ENCODE measurements around the gene MAMDC2.

MAMDC2 gene, protein sequence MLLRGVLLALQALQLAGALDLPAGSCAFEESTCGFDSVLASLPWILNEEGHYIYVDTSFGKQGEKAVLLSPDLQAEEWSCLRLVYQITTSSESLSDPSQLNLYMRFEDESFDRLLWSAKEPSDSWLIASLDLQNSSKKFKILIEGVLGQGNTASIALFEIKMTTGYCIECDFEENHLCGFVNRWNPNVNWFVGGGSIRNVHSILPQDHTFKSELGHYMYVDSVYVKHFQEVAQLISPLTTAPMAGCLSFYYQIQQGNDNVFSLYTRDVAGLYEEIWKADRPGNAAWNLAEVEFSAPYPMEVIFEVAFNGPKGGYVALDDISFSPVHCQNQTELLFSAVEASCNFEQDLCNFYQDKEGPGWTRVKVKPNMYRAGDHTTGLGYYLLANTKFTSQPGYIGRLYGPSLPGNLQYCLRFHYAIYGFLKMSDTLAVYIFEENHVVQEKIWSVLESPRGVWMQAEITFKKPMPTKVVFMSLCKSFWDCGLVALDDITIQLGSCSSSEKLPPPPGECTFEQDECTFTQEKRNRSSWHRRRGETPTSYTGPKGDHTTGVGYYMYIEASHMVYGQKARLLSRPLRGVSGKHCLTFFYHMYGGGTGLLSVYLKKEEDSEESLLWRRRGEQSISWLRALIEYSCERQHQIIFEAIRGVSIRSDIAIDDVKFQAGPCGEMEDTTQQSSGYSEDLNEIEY

DNA sequence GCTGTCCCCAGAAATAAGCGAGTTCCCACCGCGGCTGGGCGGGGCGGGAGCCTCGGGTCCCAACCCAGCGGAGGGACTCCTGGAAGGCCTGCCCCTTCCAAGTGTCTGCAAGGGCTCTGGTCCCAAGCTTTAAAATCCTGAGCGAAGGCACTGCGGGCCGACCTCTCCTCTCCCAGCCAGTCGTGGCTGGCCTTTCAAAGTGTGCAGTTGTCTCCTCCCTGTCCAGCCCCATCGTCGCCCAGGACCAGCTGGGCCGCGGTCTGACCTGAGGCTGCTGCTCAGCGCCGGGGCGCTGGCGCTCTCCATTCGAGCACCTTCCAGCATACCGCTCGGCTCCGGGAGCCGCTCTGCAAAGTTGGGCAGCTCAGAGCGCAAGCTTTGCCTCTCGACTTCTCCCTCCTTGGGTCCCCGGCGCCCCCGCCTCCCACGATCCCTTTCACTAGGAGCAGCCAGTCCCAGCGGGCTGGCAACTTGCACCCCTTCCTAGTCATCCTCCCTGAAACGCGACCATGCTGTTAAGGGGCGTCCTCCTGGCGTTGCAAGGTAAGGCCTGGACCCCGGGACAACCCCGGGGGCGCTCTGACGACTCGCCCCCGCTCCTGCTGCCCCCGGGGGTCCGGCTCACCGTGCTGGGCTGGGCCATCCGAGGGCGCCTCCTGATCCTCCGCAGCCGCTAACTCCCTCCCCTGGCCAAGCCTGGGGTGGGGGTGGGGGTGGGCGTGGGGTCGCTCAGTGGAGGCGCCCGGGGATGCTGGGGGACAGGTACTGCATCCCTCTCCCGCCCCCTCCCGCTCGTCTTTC is at the start of gene MAMDC2:
Gene MAMDC2, plus strand, starts transcription at position 160 of the 801 bp plus-strand sequence. Its CDS starts 350 bp downstream, at position 510.
- DNase-seq = peak; percentile 6

DNA sequence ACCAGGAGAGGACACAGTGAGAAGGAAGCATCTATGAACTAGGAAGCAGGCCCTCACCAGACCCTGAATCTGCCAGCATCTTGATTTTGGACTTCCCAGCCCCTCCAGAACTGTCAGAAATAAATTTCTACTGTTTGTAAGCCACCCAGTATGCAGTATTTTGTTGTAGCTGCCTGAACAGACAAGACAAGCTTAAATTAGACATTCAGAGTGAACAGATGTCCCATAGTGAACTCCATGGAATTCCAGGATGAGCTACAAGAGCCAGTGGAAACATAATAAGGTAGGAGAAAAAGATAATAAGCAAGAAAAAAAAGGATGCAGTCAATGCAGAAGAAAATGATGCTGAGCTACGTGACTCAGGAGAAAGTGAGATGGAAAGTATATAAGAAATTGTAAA is 47.8 kb upstream of the MAMDC2 start:
- no peak for DNase-seq

DNA sequence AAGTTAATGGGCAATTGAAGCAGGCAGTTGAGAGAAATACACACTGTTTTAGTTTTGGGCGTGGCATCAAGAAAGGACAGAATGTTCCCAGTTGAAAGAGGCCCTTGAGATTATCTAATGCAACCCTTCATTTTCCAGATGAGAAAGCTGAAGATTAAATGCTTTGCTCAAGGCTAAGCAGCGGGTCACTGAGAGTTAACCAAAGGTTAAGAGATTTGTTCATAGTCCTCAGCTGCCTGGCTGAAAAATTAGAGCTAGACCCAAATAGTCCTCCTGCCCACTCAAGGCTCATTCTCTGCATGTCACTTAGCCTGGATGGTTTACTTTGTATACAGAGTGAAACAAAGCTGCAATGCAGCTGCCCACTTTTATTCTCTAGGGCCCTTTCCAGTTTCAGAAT is 46.7 kb upstream of the MAMDC2 start:
- DNase-seq = peak; percentile 43

- DNase-seq = no peak
These were observed 46.1 kb upstream of the MAMDC2 start for GRCh38 chr9:69997524-69997923.

GRCh38 chr9:69999315-69999714 is 44.3 kb upstream of the MAMDC2 start:
- no peak for DNase-seq

- no peak for DNase-seq
These were observed 43.2 kb upstream of the MAMDC2 start for GRCh38 chr9:70000469-70000868.

- peak; percentile 46 for DNase-seq
These were observed 39.5 kb upstream of the MAMDC2 start for GRCh38 chr9:70003901-70004714.

DNA sequence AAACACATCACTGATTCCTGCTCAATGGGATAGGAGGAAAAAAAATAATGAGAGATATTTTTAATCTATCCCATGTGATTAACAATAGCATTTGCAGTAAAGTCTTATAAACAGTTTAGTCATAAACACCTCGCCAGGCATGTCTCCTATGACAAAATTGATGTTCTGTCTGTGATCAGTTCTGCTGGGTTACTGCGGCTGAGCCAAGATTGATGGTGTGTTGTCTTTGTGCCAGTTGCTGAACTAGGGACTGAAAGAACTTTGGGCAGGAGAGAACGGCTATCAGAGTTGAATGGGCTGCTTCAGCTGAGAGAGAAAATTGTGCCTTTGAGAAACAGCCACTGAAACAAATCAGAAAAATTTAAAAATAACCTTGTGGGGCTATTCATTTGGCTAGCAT is 37.3 kb upstream of the MAMDC2 start:
- no peak for DNase-seq

DNA sequence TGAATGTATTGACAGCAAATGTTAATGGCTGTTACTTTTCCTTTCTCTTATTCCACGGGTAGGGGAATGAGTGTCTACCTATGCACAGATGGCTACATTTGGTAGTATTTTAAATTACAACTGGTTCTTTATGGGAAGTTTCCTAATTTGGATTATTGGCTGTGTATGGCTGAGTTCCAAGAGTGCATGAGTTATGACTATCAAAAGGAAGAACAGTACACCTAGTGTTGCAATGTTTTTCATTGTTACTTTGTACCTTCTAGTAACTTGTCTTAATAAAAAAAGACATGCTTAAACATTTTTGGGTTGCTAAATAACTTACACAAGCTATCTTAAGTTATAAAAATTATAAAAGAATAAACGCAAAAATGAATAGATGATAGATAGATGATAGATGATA is 35.8 kb upstream of the MAMDC2 start:
- DNase-seq = no peak

- no peak for DNase-seq
These were observed 33.6 kb upstream of the MAMDC2 start for GRCh38 chr9:70010015-70010414.

- DNase-seq = no peak
These were observed 32.3 kb upstream of the MAMDC2 start for GRCh38 chr9:70011366-70011765.

DNA sequence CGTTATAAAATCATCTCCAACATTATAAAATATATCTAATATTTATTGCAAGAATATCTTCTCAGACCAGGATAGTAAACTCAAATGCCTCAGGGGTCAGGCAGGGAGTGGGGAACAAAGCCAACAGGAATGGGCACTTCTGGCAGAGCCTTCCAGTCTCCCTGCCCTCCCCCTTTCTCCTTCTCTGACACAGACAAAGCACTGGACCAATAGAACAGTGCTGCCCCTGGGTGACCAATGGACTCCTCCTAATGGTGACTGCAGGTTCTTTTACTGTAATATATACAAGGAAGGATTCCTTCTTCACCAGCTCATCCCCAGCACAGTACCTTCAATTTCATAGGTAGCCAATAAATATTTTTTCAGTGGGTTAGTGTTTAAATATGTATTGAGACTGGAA is 31.1 kb upstream of the MAMDC2 start:
- DNase-seq = no peak

DNA sequence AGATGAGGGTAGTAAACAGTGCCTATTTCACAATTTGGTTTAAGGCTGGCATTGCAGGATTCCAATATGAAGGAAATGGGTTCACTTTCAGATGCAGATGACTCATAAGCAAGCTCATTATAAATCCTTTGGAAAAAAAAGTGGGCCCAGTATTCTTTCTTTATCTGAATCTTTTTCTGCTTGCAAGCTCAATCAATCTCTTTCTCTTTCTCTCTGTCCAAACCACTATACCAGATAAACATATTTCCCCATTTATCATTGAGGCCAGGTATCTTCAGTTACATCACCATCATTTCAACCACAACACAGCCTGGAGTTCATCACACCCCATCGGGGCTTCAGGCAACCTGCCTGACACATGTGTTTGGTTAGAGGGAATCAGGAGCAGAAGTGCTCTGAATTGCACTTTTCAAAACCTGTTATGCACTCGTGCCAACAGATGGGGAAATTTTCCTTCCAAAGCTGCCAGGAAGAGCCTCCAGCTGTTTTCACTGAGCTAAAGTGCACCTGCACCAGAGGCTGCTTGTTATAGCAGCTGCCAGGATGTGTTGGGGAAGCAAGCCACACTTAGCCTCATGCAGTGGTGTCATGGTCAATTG is 30.0 kb upstream of the MAMDC2 start:
- DNase-seq = peak; percentile 49

DNA sequence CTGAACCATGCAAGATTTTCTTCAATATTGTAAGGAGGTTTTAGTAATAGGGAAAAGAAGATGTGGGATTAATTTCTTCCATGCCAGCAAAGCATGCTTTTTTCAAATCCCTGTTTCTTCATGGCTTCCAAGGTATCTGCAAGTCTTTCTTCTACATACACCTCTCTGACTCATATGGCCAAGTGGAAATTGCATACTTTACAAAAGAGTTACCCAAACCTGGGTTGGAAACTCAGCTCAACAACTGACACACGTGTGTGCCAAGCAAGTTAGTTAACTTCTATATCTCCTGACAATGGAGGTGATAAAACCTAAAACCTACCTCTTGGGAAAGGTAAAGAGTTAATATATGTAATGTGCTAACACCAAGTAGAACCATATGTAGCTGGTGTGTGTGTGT is 28.5 kb upstream of the MAMDC2 start:
- no peak for DNase-seq

- no peak for DNase-seq
These were observed 23.4 kb upstream of the MAMDC2 start for GRCh38 chr9:70020217-70020616.

- DNase-seq = peak; percentile 92
These were observed 22.6 kb upstream of the MAMDC2 start for GRCh38 chr9:70020991-70021571.

DNA sequence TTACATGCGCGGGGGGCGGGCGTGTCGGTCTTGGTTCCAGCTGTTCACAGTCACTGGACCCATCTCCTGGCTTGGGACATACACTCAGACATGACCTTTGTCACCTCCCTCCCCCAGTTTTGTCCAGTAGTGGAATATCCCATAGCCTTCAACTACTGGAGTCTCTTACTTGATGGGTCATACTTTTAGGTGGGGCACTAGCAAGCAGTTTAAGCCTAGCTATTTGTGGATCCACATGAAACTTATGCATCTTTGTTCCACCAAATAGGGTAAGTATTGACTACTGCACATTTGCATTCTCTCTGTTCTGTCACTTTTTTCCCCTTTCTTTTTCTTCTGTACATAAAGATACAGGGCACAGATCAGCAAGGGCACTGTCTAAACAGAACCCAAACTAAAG is 15.4 kb upstream of the MAMDC2 start:
- DNase-seq = no peak

DNA sequence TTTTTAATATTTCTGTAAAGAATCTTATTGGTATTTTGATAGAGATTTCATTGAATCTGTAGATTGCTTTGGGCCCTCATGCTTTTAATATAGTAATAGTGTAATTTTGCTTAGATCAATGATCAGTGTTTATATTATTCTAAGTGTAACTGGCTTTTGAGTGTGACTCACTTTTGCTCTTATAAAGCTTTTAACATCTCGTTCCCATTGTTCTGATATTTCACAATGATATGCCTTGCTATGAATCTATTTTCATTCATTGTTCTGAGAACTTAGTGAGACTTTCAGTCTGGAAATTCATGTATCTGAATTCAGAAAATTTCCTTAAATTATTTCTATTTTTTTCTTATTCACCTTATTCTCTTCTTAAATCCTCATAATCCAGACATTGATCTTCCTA is 13.5 kb upstream of the MAMDC2 start:
- peak; percentile 55 for DNase-seq

DNA sequence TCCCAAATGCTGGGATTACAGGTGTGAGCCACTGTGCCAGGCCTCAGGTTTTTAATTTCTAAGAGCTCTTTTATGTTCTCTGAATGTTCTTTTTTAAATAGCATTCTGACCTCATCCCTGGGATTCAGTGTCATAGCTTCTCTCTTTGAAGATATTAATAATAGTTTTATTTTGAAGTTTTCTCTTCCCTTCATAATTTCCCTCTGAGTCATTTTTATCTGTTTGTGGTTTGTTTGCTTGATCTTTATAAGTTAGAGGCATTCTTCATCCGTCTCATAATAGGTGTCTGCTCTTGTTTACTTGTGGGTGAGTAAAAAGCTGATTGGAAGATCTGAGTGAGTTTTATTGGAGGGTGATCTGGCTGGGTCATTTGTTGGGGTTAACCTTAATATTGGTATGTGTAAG is 12.5 kb upstream of the MAMDC2 start:
- DNase-seq = peak; percentile 65

DNA sequence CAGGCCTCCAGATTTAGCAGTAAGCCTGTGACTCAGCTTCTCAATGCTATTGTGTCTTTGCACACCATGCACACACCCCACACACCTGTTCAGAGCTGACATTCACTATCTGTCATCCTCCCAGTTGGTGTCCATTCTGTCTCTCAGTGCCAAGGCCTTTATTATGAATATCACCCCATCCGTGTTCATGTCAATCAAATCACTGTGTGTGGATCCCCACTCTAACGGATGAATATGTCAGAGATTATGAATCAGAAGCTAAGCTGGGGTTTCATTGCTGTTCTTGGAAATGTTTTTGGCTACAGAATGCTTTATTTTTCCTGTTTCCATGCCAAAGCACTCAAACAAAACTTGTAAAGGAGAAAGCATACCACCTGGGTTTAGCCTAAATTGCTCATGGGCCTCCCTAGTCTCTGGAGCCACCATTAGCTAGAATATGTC is 9.4 kb upstream of the MAMDC2 start:
- no peak for DNase-seq

GRCh38 chr9:70035691-70036090 is 8.0 kb upstream of the MAMDC2 start:
- no peak for DNase-seq

DNA sequence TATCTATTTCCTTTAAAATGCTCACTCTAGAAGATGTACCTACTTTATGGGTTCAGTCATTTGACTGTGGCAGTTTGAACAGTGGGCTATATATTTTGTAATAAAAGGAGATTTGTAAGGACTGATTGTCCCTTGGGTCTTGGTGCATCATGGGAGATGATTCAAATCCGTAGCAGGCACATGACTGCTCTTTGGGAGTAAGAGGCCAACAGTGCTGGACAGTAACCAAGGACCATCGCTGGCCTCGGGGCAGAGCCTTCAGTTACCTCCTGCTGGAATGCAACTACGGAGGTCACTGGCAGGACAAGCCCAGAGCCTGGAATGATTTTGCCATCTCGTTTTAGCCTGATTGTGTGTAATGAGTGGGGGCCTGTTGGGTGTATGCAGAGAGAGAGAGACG is 7.0 kb upstream of the MAMDC2 start:
- no peak for DNase-seq

Measured in HCEC 1CT (cell line).